ENCODE results near the gene IER3IP1. TPM values are rescaled to one million over a fixed set of nuclear protein-coding genes. Genes with fewer than 3 reads are reported as not detected.
"Not testable (repeated sequence)": the region's sequence is repeated elsewhere in the genome, so short reads cannot be mapped to it uniquely, and the experiment has no call there.

The IER3IP1 gene
- total RNA-seq, 1 donor, result 18.5 TPM

- Histone ChIP-seq H2AFZ (ENCODE audit: low read length) (no peak overlapping the region), H3K79me2 (ENCODE audit: insufficient read depth, low read length) (no peaks in the 10 kb centered on the region), H4K20me1 (ENCODE audit: insufficient read depth, low read length) (no peaks in the 10 kb centered on the region), H3K4me1 (ENCODE audit: insufficient read depth, low read length) (no peaks in the 10 kb centered on the region), H3K9me3 (ENCODE audit: low read depth, low read length) (no peaks in the 10 kb centered on the region), H3K36me3 (ENCODE audit: insufficient read depth, low read length) (no peaks in the 10 kb centered on the region), H3K27ac (ENCODE audit: low read depth, low read length) (no peak overlapping the region), H3K4me2 (ENCODE audit: insufficient read depth, low read length) (no peak overlapping the region), H3K4me3 (ENCODE audit: insufficient read depth, low read length) (no peak overlapping the region), H3K27me3 (ENCODE audit: insufficient read depth, low read length) (no peaks in the 10 kb centered on the region)
- TF ChIP-seq, protein P1, sequence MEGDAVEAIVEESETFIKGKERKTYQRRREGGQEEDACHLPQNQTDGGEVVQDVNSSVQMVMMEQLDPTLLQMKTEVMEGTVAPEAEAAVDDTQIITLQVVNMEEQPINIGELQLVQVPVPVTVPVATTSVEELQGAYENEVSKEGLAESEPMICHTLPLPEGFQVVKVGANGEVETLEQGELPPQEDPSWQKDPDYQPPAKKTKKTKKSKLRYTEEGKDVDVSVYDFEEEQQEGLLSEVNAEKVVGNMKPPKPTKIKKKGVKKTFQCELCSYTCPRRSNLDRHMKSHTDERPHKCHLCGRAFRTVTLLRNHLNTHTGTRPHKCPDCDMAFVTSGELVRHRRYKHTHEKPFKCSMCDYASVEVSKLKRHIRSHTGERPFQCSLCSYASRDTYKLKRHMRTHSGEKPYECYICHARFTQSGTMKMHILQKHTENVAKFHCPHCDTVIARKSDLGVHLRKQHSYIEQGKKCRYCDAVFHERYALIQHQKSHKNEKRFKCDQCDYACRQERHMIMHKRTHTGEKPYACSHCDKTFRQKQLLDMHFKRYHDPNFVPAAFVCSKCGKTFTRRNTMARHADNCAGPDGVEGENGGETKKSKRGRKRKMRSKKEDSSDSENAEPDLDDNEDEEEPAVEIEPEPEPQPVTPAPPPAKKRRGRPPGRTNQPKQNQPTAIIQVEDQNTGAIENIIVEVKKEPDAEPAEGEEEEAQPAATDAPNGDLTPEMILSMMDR (IDR thresholded peaks at IDR 0.05; ENCODE audit: extremely low read depth, low read depth, low read length), result no peak
- DNase-seq (ENCODE audit: insufficient read length, low spot score, missing footprints), result no peak
These were observed 11.6 kb upstream of the IER3IP1 start for GRCh38 chr18:47187721-47188120.

GRCh38 chr18:47184419-47185050 is 8.4 kb upstream of the IER3IP1 start:
- H3K4me1 ChIP-seq (ENCODE audit: insufficient read depth, low read length), result no peaks in the 10 kb centered on the region
- TF ChIP-seq, protein P1 (IDR thresholded peaks at IDR 0.05; ENCODE audit: extremely low read depth, low read depth, low read length), result no peak
- DNase-seq (ENCODE audit: insufficient read length, low spot score, missing footprints), result no peak
- no peaks in the 10 kb centered on the region for H3K9me3 ChIP-seq (ENCODE audit: low read depth, low read length)
- no peak overlapping the region for H3K27ac ChIP-seq (ENCODE audit: low read depth, low read length)
- no peak overlapping the region for H3K4me3 ChIP-seq (ENCODE audit: insufficient read depth, low read length)
- H3K4me2 ChIP-seq (ENCODE audit: insufficient read depth, low read length), result no peak overlapping the region
- H3K79me2 ChIP-seq (ENCODE audit: insufficient read depth, low read length), result no peaks in the 10 kb centered on the region
- H3K36me3 ChIP-seq (ENCODE audit: insufficient read depth, low read length), result no peaks in the 10 kb centered on the region
- no peak overlapping the region for H2AFZ ChIP-seq (ENCODE audit: low read length)
- H3K27me3 ChIP-seq (ENCODE audit: insufficient read depth, low read length), result no peaks in the 10 kb centered on the region
- H4K20me1 ChIP-seq (ENCODE audit: insufficient read depth, low read length), result no peaks in the 10 kb centered on the region

- not testable (repeated sequence) for H2AFZ ChIP-seq (ENCODE audit: low read length); H3K27ac ChIP-seq (ENCODE audit: low read depth, low read length); H3K4me3 ChIP-seq (ENCODE audit: insufficient read depth, low read length); DNase-seq (ENCODE audit: insufficient read length, low spot score, missing footprints); H4K20me1 ChIP-seq (ENCODE audit: insufficient read depth, low read length); H3K4me2 ChIP-seq (ENCODE audit: insufficient read depth, low read length); H3K27me3 ChIP-seq (ENCODE audit: insufficient read depth, low read length); H3K79me2 ChIP-seq (ENCODE audit: insufficient read depth, low read length); H3K36me3 ChIP-seq (ENCODE audit: insufficient read depth, low read length); H3K4me1 ChIP-seq (ENCODE audit: insufficient read depth, low read length); H3K9me3 ChIP-seq (ENCODE audit: low read depth, low read length)
These were observed 6.0 kb upstream of the IER3IP1 start for GRCh38 chr18:47182156-47182555.

- H3K9me3 ChIP-seq (ENCODE audit: low read depth, low read length), result no peaks in the 10 kb centered on the region
- no peaks in the 10 kb centered on the region for H4K20me1 ChIP-seq (ENCODE audit: insufficient read depth, low read length)
- no peak overlapping the region for H2AFZ ChIP-seq (ENCODE audit: low read length)
- TF ChIP-seq, protein P1 (IDR thresholded peaks at IDR 0.05; ENCODE audit: extremely low read depth, low read depth, low read length), result no peak
- no peaks in the 10 kb centered on the region for H3K4me1 ChIP-seq (ENCODE audit: insufficient read depth, low read length)
- no peak overlapping the region for H3K4me2 ChIP-seq (ENCODE audit: insufficient read depth, low read length)
- H3K4me3 ChIP-seq (ENCODE audit: insufficient read depth, low read length), result no peak overlapping the region
- no peaks in the 10 kb centered on the region for H3K36me3 ChIP-seq (ENCODE audit: insufficient read depth, low read length)
- no peaks in the 10 kb centered on the region for H3K27me3 ChIP-seq (ENCODE audit: insufficient read depth, low read length)
- H3K27ac ChIP-seq (ENCODE audit: low read depth, low read length), result no peak overlapping the region
- DNase-seq (ENCODE audit: insufficient read length, low spot score, missing footprints), result no peak
- H3K79me2 ChIP-seq (ENCODE audit: insufficient read depth, low read length), result peaks cover 6% of the 10 kb centered on the region
These were observed 4.6 kb upstream of the IER3IP1 start for GRCh38 chr18:47180765-47181164.
